Muscle of leg (tissue), 11 donors: ENCODE results near the gene ETNK2. TPM values are rescaled to one million over a fixed set of nuclear protein-coding genes. Genes with fewer than 3 reads are reported as not detected.

ENCODE experiments used
- DNase-seq: peaks from one replicate; pipeline ENCODE4 v3.0.0; 2013
- H3K27ac ChIP-seq: one replicate; pipeline ENCODE4 v1.5.1; 2013; ENCODE audit warnings: mild to moderate bottlenecking, low read length, control low read depth
- H3K27me3 ChIP-seq: one replicate; pipeline ENCODE4 v1.6.1; 2013; ENCODE audit warnings: low read length; ENCODE audit not compliant: control insufficient read depth, insufficient read depth
- H3K36me3 ChIP-seq: one replicate; pipeline ENCODE4 v1.6.1; 2013; ENCODE audit warnings: low read length; ENCODE audit not compliant: control insufficient read depth, insufficient read depth
- H3K4me1 ChIP-seq: one replicate; pipeline ENCODE4 v1.6.1; 2013; ENCODE audit warnings: low read length; ENCODE audit not compliant: control insufficient read depth, insufficient read depth
- H3K4me3 ChIP-seq: one replicate; pipeline ENCODE4 v1.5.1; 2013; ENCODE audit warnings: low read length, control low read depth
- H3K9me3 ChIP-seq: replicated peaks from 2 replicates; pipeline ENCODE4 v1.6.1; 2013; ENCODE audit warnings: low read depth, low read length; ENCODE audit not compliant: control insufficient read depth
- WGBS: methylation state at CpG from one replicate; pipeline ENCODE4 v1.1.5; 2013; ENCODE audit warnings: missing lambda C conversion rate; ENCODE audit not compliant: insufficient coverage; 5-methylcytosine and 5-hydroxymethylcytosine counted together
- polyA plus RNA-seq, 8 donors: library from polyadenylated mRNA; unstranded; fragments of 120-200 nt; gene quantifications; one replicate each; pipeline versions ENCODE4 v1.2.1 to v1.2.3, GENCODE V29; 2013; ENCODE audit warnings: inconsistent platforms in 1 of 8, low replicate concordance in 1 of 8; ENCODE audit not compliant: insufficient read length in 8 of 8, insufficient read depth in 1 of 8
- total RNA-seq: library from RNA; stranded (reverse); fragments of 120-200 nt; gene quantifications from one replicate; pipeline ENCODE4 v1.2.4, GENCODE V29; 2013

ETNK2 gene
- total and polyA plus RNA-seq, 9 donors, result 2.1 to 6.1 (median 3.7) TPM

- WGBS, result 68% methylated on average over 7 of the region's 8 CpGs
- DNase-seq, result no peak
- Histone ChIP-seq H3K9me3 (no peaks in the 10 kb centered on the region), H3K4me3 (no peak overlapping the region), H3K4me1 (peaks cover 70% of the 10 kb centered on the region), H3K27me3 (no peaks in the 10 kb centered on the region), H3K27ac (no peak overlapping the region), H3K36me3 (no peaks in the 10 kb centered on the region)
These were observed 69.9 kb downstream of the ETNK2 start for GRCh38 chr1:204081791-204082513.

GRCh38 chr1:204081164-204081790, 70.6 kb downstream of the ETNK2 start:
- H3K27me3 ChIP-seq, result no peaks in the 10 kb centered on the region
- H3K36me3 ChIP-seq, result no peaks in the 10 kb centered on the region
- H3K4me3 ChIP-seq, result no peak overlapping the region
- peaks cover 75% of the 10 kb centered on the region for H3K4me1 ChIP-seq
- H3K9me3 ChIP-seq, result no peaks in the 10 kb centered on the region
- 13% methylated on average over 6 of the region's 13 CpGs for WGBS
- no peak overlapping the region for H3K27ac ChIP-seq
- DNase-seq, result no peak

Other genes with a start within 250 kb of the ETNK2 start
- gene SOX13, start 78.9 kb downstream of the ETNK2 start, total RNA-seq, result 11.0 TPM
- 10 to 100 TPM; 14.5 to 29.3 (median 20.0) TPM for gene SOX13, start 78.9 kb downstream of the ETNK2 start, polyA plus RNA-seq
- not detected for gene REN, start 14.3 kb upstream of the ETNK2 start, total RNA-seq
- under 1 TPM in 1 of 8 donors, not detected in 7; 0.31 TPM for gene REN, start 14.3 kb upstream of the ETNK2 start, polyA plus RNA-seq
- gene KISS1, start 44.4 kb upstream of the ETNK2 start, total RNA-seq, result 5.6 TPM
- gene KISS1, start 44.4 kb upstream of the ETNK2 start, polyA plus RNA-seq, result 1 to 10 TPM in 2 of 8 donors, under 1 TPM in 5, not detected in 1; 0.29 to 2.2 (median 0.64) TPM
- 0.09 TPM for gene GOLT1A, start 61.9 kb upstream of the ETNK2 start, total RNA-seq
- gene GOLT1A, start 61.9 kb upstream of the ETNK2 start, polyA plus RNA-seq, result 1 to 10 TPM in 2 of 8 donors, under 1 TPM in 1, not detected in 5; 0.31 to 3.9 (median 1.5) TPM
- 2.2 TPM for gene PLEKHA6, start 207.9 kb upstream of the ETNK2 start, total RNA-seq
- gene PLEKHA6, start 207.9 kb upstream of the ETNK2 start, polyA plus RNA-seq, result 1 to 10 TPM; 3.0 to 10.0 (median 5.0) TPM